DMS114 treated with DMSO at 0.1 percent for 48 hours (cell line): ENCODE results near the gene TNFRSF21.
"Not testable (repeated sequence)": the region's sequence is repeated elsewhere in the genome, so short reads cannot be mapped to it uniquely, and the experiment has no call there.

Experiments
- DNase-seq: peaks from one replicate; lab custom pipeline; 2025; ENCODE audit not compliant: unreplicated experiment; lab: John Stamatoyannopoulos, UW

The TNFRSF21 gene

DNA sequence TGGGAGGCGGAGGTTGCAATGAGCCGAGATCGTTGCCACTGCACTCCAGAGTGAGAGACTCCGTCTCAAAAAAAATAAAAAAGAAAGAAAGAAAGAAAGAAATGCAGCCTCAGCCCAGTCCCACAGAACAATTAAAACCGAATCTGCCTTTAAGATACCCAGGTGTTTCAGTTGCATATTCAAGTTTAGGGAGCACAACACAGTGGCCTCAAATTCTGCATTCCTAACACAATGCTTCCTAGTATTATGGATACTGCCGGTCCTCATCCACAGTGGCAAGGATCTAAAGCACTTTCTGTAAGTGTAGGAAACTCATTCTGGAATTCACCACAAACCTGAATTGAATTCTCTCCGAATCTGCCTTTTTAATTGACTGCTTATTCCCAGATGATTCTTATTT lies 80.5 kb downstream of the TNFRSF21 start:
- no peak for DNase-seq

DNA sequence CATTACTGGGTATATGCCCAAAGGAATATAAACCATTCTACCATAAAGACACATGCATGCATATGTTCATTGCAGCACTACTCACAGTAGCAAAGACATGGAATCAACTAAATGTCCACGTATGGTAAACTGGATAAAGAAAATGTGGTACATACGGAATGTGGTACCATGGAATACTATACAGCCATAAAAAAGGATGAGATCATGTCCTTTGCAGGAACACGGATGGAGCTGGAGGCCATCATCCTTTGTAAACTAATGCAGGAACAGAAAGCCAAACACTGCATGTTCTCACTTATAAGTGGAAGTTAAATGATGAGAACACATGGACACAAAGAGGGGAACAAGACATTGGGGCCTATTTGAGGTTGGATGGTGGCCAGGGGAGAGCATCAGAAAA lies 81.6 kb downstream of the TNFRSF21 start:
- not testable (repeated sequence) for DNase-seq

DNA sequence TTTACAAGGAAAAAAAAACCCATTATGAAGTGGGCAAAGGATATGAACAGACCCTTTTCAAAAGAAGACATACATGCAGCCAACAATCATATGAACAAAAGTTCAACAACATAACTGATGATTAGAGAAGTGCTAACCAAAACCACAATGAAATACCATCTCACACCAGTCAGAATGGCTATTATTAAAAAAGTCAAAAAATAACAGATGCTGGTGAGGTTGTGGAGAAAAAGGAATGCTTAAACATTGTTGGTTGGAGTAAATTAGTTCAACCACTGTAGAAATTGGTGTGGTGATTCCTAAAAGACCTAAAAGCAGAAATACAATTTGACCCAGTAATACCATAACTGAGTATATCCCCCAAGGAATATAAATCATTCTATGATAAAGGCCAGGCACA lies 86.5 kb downstream of the TNFRSF21 start:
- not testable (repeated sequence) for DNase-seq

DNA sequence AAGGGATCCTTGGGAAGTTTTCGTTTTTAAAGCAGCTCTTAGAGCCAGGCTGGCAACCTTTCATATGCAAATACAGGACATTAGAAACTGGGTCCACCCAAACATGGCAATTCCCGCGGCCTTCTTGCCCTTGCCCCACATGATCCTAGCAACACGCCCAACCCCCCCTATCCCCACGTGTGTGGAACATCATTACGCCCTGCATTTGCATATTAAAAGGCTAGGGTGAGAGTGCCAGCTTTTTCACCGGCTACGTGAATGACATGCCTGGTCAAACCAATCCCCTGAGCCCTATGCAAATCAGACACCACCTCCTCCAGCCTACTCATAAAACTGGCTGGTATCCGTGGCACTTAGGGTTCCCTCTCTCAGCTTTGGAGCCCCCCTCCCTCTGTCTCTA lies 88.1 kb downstream of the TNFRSF21 start:
- no peak for DNase-seq

DNA sequence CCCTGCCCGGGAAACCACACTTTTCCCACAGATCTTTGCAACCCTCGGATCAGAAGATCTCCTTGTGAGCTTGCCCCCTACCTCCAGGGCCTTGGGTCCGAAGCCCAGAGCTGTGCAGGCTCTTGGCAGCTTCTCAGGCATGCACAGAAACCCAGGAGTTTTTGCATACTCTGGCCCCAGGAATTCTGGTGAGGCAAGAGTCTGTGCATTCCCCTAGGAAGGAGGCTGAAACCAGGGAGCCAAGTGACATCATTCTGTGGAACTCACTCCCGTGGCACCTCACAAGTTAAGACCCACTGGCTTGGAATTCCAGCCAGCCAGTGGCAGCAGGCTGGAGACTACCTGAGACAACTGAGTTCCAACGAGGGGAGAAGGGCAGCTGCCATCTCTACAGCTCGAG lies 100.1 kb downstream of the TNFRSF21 start:
- no peak for DNase-seq

DNA sequence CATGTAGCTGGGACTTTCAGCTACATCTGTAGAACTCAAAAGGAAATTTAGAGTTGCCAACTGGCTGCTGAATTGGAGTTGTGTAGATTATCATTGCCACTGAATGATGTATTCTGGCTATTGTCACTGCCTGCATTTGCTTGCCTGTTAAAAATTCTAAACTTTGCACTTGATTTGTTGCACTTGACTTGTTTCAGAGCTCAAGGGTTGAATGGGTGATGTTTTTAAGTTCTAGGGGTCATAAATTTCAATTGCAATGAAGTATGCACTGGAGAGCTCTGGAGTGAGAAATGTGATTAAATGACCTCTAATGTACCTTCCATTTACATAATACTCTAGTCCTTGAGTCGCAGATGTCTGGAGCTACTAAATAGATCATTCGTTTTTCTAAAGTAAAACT lies 102.4 kb downstream of the TNFRSF21 start:
- DNase-seq, result no peak

DNA sequence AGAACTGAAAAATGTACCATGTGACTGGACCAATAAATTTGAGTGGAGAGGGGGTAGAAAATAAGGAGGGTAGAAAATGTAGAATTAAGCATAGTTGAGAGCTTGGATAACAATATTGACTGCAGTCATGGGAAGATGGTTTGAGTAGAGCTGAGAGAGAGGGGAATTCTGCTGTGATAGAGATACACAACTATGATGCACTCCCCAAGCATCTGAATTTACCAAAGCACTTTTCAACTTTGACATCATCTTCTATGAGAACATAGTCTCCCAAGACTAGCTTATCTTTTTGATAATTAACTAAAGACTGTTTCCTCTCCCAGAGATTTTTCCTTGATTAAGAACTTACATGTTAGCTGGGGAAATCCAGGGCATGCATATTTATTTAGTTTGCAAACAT lies 103.1 kb downstream of the TNFRSF21 start:
- DNase-seq, result no peak

DNA sequence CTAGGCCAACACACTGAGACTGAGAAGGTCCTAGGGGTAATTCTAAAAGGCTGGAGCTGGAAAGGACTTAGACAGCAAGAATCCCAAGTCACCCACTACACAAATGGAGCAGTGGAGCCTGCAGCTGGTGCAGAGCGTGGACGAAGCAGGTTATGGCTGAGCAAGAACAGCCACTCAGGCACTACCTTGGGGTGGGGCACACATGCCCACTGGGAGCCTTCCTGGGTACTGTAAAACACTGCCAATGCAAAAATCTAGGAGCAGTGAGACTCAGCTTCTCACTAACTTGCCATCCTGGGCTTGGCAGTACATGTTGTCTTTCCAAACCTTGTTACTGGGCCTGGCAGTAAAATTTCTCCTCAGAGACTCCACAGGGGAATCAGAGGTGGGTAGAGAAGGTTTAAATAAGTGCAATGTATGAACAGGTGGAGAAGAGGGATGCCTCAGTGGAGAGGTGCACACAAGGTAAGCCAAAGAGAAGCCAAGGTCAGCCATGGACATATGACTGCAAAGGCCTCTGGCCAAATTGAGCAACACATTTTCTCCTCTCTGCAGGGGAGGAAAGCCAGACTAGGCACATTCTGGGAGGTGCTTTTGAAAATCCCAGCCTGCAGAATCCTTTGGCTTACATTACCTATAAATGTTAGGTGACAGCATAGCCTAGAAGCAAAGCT lies 105.6 kb downstream of the TNFRSF21 start:
- no peak for DNase-seq

DNA sequence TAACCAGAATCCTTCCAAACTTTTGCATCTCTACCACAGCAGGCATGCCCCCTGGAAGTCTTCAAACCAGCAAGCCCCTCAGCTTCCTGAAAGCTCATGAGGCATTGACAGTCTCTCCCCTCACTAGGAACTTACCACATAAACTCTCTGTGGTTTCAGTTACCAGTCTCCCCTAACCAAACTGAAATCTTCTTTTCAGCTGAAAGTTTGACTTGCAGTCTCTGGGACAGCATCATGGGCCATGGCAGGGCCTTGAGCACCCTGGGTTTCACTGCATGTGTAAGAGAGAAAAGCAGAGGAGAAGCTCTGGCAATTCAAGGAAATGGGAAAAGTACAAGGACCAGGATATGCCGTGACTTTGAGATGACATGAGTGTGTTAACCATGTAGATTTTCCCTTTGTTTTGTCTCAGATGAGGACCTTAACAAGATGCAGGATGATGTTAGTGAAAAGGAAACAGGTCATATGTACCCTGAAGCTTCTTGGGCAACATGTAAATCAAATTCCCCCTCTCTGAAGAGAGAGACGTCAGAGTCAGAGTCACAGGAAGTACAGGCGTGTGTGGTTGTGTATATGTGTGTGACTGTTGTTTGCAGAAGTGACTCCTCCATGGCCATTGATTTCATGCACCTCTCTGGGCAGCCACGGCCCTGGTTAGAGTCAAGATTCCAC lies 106.3 kb downstream of the TNFRSF21 start:
- DNase-seq, result no peak

DNA sequence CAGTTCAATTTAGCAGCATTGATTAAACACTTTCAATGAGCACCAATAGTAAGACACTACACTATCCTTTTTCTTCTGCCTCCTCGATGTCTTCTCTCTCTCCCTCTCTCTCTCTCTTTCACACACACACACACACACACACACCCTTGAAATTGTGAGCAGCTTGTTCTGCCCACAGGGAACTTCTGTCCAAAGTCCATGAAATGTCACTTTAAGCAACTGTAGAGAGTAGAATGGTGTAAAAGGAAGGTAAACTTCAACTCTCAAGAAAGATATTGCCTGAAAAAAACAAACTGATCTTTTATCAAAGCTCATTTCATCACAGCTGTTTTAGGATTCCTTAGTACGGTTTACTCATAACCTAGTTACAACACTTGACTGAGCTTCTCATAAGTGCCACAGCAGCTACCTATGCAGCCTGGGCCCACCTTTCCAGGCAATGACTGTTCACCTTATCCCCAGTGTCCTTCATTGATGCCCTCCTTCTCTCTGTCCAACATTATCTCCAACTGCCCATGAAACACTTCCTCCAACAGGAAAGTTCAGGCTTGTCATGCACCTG lies 107.0 kb downstream of the TNFRSF21 start:
- DNase-seq, result no peak

DNA sequence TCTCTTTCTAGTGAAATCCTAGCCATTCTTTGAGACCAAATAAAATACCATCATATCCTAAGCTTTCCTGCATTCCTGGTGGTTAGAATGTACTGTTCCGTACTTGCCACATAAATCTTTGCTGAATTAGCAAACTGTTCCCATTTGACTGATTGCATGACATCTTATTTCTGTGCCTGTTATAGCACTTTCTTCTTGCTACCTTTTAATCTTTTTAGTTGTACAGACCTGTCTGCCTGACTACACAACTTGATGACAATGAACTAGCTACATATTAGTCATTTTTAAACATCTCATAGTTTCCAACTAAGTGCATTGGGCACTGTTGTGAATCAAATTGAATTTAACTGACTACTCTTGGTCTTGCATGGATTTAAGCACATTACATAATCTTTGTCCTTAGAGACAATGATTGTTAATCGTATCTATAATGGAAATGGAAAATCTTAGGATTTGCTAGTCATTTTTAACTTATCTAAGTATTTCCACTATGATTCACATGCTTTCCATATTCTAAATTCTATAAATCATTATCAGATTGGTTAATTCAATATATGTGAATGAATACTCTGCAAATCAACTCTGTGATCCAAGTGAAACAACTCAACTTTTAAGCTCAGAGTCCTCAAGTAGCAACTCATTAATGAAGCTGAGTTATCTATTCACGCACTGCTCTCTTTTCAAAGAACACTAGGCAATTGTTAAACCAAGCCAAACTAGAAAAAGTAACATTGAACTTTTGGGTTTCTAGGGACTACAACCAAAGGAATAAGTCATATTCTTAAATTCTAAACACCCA lies 109.0 kb downstream of the TNFRSF21 start:
- no peak for DNase-seq

DNA sequence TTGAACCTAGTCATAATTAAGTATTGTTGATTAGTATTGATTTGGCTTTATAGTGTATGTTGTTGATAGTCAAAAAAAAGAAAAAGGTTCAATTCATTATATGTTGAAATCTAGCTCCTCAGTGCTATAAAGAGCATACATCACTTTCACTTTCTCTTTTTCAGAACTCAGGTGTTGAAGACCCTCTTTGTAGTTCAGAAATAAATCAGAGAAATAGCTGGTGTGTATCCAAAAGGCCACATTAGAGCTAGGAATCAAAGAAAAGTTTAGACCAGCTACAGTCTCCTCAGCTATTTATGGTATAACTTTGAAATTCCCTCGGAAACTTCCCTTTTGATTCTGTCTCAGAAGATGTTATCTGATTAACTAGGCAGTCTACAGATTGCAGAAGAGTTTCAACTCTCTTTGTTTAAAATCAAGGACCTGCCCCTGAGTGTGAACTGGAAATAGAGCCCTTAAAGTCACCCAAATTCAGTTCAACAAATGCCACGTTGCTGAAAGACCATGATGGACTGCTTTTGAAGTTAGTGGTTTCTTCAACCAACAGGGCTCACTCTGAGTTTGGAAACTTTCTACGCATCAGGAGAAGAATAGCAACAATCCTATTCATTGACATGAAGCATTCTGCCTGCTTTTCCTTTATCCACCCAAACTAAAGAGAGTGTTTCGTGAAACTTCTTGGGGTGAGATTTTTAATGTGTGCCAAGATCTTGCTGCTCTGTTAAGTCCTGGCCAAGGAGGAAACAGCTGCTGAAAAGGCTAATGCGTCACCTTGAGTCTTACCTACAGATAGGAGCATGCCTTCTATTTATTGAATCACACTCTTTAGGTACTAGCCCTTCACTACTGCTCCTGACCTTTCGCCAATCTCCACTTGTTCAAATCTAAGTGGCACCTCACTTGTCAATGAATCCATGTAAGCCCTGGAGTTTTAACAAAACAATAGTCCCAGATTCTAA lies 111.7 kb downstream of the TNFRSF21 start:
- no peak for DNase-seq

DNA sequence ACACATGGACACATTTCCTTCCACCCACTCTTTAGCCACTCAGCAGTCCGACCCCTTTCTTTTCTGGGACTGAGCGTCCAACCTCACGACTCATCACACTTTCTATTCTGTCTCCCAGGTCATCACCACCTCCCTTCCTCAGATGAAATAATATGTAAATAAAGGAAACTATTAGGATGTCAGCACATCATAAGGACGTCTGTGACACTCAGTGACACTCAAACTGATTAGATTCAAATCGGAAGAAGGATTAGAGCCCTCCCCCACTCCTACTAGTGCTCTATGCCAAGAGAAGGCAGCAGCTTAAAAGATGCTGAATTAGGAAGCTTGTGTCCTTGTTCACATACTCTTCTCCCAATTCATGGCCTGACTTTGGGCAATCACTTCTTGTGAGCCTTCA lies 113.6 kb downstream of the TNFRSF21 start:
- DNase-seq, result no peak

DNA sequence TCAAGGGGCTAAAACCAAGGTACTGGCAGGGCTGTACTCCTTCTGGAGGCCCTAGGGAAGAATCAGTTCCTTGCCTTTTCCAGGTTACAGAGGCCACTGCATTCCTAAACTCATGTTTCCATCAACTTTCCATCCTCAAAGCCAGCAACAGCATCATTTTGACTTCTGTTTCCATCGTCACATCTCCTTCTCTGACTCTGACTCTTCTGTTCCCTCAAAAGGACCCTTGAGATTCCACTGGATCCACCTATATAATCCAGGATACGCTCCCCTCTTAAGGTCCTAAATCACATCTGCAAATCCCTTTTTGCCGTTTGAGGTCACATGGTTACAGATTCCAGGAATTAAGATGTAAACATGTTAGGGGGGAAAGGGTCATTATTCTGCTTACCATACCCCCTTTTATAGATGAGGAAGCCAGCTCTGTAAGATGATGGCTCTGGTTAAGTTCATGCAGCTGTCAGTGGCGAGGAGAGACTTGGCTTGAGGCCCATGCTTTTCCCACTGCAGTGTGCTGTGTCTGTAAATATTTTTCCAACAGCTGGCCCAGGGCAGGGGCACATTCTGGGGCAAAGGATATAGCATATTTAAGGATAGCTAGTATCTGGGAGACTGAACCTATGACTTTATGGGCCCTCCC lies 114.6 kb downstream of the TNFRSF21 start:
- DNase-seq, result no peak

DNA sequence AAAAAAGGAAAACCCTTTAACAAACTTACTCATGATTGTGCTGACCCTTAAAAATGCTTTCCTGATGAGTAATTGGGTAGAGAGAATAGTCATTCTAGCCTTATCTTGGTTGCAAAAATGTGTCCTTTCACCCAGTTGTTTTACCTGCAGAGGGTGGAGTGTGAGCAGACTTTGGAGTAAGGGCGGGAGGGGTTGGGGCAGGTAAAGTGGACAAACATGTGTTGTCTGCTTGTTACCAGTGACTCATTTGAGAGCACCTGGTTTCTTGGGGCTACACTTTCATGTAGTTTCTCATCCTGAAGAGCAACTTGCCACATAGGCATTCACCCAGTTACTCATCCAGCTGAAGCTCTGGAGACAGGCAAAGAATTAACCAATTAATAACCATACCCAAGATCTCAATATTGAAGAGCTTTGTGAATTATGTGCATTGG lies 121.1 kb downstream of the TNFRSF21 start:
- no peak for DNase-seq

DNA sequence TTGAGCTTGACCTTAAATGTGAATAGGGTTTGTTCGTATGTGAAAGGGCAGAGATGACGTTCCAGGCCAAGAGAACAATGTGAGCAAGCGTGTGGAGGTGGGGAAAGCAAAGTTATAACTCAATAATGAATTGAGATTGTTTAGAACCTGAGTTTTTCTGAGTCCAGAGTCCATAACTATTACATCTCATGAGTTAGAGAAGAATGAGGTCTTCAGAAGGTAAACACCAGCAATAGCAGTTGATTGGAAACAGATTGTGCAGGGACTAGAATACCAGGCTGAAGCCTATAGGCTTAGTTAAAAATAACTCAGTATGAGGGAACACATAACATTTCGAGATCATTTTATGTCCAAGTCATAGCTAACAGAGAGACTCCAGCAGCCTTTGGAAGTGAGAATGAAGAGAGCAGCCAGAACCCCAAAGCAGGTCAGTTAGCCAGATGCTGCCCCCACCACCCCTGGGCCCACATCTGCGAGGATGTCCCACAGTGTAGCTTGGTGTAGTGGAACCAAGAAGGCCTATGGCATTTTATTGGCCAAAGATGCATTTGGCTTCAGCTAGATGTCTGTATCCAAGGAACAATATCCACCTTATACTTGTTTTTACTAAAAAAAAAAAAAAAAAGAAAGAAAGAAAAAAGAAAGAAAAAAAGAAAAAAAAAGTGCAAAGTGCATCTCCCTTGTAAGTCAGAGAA lies 121.7 kb downstream of the TNFRSF21 start:
- no peak for DNase-seq

DNA sequence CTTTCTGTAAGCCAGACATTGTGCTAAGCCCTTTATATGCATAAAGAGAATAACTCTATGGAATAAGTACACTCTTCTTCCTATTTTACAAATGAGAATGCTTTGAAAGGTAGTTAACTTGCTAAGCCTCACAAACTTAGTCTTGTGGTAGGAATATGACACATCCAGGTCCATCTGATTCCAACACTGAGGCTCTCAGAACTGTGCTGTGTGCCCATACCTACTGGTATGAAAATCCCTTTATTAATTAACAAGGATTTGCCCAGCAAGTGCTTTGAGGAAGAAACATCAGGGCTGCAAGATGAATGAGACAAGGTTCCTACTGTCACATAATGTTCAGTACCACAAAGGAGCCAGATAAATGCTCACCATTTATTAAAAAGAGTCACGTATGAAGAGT lies 122.6 kb downstream of the TNFRSF21 start:
- no peak for DNase-seq

DNA sequence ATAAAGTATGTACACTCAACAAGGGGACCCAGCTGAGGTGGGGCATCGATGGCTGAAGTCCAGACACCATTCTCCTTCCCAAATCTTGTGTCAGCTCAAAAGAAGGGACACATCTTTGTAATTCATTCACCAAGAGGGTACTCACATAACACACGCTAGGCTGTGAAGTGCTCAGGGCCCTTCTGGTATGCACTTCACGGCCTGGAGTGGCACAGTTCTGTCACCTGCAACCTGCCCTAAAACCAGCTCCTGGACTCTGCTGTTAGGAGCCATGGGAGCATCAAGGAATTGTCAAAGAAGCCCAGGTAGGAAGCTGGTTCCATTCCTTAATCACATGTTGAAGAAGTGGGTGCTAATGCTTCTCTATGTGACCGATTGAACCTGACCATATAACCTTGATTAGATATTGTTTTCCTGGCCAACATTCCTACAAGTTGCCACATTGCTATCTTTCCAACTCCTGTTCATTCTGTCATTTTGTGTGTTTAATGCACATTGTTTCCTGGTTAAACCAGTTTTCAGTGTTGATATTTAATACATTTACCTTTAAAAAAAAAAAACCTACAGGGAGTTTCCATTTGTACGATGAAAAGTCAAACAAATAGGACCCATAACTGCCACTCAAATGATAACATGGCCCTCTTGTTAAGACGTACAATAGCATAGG lies 127.3 kb downstream of the TNFRSF21 start:
- DNase-seq, result no peak

DNA sequence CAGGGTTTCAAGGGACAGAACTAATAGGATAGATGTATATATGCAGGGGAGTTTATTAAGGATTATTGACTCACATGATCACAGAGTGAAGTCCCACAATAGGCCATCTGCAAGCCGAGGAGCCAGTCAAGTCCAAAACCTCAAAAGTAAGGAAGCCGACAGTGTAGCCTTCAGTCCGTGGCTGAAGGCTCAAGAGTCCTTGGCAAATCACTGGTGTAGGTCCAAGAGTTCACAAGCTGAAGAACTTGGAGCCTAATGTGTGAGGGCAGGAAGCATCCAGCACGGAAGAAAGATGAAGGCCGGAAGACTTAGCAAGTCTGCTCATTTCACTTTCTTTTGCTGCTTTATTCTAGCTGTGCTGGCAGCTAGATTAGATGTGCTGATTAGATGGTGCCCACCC lies 128.0 kb downstream of the TNFRSF21 start:
- DNase-seq, result no peak
